ENCODE measurements around the gene CST9L.

- TF ChIP-seq CTCF (IDR thresholded peaks at IDR 0.05) (no peak), POLR2A (IDR thresholded peaks at IDR 0.05) (no peak)
Measured at GRCh38 chr20:23540624-23541023, 27.7 kb downstream of the CST9L start.

All from heart left ventricle (tissue), 13 donors.